Coronary artery (tissue), 2 donors: ENCODE data around the gene ANKRD29.
"Not testable (repeated sequence)": the region's sequence is repeated elsewhere in the genome, so short reads cannot be mapped to it uniquely, and the experiment has no call there.

Experiments
- DNase-seq: peaks from one replicate; pipeline ENCODE4 v3.0.0-alpha.2; 2017; ENCODE audit warnings: low spot score
- H3K27ac ChIP-seq, 2 donors: fragments of 200-600 bp; sonication (generic); one replicate each; pipeline ENCODE4 v1.5.1; 2016 to 2019
- H3K4me3 ChIP-seq: fragments of 200-600 bp; sonication (generic); 2 replicates; pipeline ENCODE4 v1.5.1; 2016; ENCODE audit warnings: mild to moderate bottlenecking, moderate library complexity
- TF ChIP-seq, protein P1 (sequence below): fragments of 200-600 bp; sonication (generic); IDR thresholded peaks from one replicate; pipeline ENCODE4 v1.5.1; 2019; ENCODE audit warnings: antibody characterized with exemption

The ANKRD29 gene

DNA sequence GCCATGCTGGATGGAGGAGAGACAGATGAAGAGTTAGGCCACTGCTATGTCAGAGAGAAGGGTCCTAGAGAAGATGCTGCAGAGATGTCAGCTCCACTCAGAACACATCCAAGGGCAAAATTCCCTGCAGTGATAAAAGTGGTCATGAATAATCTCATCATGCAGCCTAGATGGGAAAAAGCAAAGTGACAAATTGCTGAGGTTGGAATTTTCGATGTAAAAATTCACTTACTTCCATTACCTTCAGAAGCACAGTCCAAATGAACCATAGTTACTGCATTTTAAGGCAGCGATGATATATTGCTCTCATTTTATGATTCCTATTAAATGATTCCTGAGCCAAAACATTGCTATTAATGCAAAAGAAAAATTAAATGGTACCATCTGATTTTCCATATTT, 16.4 kb downstream of the ANKRD29 start:
- H3K4me3 ChIP-seq, result no peak overlapping the region
- no peak for DNase-seq
- no peak overlapping the region for H3K27ac ChIP-seq
- TF ChIP-seq, protein P1, sequence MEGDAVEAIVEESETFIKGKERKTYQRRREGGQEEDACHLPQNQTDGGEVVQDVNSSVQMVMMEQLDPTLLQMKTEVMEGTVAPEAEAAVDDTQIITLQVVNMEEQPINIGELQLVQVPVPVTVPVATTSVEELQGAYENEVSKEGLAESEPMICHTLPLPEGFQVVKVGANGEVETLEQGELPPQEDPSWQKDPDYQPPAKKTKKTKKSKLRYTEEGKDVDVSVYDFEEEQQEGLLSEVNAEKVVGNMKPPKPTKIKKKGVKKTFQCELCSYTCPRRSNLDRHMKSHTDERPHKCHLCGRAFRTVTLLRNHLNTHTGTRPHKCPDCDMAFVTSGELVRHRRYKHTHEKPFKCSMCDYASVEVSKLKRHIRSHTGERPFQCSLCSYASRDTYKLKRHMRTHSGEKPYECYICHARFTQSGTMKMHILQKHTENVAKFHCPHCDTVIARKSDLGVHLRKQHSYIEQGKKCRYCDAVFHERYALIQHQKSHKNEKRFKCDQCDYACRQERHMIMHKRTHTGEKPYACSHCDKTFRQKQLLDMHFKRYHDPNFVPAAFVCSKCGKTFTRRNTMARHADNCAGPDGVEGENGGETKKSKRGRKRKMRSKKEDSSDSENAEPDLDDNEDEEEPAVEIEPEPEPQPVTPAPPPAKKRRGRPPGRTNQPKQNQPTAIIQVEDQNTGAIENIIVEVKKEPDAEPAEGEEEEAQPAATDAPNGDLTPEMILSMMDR, result no peak

DNA sequence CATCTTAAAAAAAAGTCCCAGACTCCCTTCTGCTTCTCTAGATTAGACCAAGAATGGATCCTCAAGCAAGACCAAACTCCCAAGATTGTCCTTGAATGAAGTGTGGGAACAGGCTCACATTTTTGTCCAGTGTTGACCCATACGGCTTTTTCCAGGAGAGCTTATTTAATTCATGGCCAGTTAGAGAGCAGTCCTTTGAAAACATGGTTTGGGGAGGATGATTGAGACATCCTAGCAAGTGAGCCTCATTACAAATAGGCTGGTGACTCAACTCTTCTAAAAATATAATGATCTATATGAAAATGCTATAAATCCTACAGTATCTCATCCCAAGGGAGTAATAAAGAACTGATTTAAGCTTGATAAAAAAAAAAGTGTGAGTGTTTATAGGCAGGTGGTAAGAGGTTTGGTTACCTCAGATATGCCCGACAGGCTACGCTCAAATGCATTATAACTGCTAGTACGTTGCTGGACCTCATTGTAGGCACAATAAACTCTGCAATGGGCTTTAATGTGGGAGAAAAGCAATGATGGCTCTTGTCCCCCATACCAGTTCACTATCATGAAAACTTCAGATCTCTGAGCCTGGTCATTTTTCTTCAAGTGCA, 17.0 kb downstream of the ANKRD29 start:
- Histone ChIP-seq H3K27ac (no peak overlapping the region), H3K4me3 (no peak overlapping the region)
- no peak for DNase-seq
- TF ChIP-seq, protein P1, result no peak

DNA sequence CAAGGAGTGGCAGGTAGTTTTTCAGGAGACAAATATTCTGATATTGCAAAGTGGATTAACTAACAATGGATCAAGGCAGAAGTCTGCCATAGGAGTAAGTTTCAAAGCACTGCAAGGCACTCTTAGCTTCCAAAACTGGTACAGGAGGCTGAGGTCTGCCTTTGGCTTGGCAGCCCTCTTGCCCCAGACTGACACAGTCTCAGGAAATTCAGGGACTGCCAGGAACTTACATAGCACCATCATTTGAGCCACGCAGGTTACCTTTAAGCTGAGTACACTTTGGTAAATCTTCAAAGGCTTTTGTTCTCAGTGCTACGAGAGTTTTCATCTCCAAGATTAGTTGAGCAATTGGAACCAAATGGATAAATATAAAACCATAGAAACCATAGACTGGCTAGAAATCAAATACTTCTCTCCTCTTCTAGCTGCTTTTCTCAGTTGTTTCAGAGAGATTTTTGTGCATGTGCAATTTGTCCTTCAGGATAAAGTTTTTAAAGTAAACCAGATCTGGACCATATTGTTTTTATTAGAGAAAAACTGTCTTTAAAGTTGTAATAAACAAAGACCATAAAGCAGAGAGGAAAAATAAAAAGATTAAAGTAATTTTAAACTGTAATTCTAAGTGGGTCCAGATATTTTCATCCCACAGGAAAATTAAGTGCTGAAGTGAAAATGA, 18.8 kb downstream of the ANKRD29 start:
- Histone ChIP-seq H3K4me3 (no peak overlapping the region), H3K27ac (no peak overlapping the region)
- TF ChIP-seq, protein P1, result no peak
- DNase-seq, result no peak

DNA sequence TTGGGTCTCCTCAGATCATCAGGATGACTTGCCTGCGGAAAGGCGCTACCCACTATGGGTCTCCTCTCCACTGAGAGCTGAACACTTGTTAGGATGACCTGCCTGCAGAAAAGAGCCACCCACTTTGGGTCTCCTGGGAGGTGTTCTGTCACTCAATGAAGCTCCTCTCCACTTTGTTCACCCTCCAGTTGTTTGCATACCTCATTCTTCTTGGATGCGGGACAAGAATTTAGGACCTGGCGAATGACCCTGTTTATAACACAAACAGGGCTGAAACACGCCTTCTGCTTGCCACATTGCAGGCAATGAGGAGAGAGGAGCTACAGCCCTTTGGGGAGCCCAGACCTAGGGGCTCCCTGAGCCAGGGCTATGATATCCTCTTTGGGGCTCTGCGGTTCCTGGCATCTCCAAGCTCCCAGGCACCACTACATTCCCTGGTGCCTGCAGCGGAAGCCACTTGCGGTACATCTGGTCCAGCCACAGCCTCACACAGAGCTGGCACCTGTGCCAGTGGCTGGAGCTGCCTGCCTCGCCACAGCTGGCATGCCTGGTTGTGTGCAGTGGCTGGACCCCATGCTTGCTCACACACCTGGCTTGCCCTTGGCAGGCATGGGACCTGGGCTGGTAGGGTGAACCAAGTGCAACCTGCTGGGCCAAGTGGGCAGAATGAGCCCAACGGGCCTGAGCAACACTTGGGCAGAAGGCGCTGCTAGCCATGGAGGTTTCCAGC, 20.6 kb downstream of the ANKRD29 start:
- TF ChIP-seq, protein P1, result no peak
- no peak overlapping the region for H3K27ac ChIP-seq
- H3K4me3 ChIP-seq, result no peak overlapping the region
- DNase-seq, result no peak

DNA sequence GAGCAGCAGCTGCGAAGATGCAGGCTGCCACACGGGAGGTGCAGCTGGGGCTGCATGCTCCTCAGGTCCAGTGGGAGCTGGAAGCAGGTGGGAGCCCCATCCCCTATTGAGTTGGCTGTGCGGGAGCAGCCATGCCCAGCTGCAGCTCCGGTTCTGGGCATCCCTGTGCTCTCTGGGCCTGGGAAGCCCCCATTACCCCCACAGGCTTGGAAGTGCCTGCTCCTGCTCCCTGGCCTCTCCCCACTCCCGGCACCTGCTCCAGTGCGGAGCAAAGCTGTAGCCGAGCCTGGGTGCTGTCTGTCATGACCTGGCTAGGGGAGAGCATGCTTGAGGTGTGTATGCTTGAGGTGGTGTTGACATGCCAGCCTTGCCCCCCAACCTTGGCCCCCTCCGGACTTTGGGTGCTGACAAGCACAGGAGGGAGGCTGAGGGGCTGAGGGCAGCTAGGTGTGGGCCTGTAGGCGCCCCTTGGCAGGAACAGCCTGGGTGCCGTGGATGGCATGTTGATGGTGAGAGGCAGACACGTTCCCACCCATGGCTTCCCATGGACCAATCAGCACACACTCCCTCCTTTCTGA, 21.5 kb downstream of the ANKRD29 start:
- no peak overlapping the region for H3K27ac ChIP-seq
- TF ChIP-seq, protein P1, result no peak
- no peak for DNase-seq
- no peak overlapping the region for H3K4me3 ChIP-seq

DNA sequence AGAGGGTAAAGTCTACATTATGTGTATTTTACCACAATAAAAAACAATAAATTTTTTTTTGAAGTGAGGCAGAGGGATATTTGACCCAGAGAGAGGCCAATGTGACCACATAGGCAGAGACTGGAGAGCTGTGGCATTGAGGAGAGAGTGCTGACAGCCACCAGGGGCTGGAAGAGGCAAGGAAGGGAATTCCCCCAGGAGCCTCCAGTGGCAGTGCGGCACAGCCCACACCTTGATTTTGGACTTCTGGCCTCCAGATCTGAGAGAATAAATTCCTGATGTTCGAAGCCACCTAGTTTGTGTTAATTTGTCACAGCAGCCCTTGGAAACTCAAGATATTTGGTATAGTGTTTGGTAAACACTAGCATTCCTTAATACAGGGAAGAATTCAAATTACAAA, 22.7 kb downstream of the ANKRD29 start:
- TF ChIP-seq, protein P1, result no peak
- DNase-seq, result no peak
- Histone ChIP-seq H3K4me3 (no peak overlapping the region), H3K27ac (no peak overlapping the region)

DNA sequence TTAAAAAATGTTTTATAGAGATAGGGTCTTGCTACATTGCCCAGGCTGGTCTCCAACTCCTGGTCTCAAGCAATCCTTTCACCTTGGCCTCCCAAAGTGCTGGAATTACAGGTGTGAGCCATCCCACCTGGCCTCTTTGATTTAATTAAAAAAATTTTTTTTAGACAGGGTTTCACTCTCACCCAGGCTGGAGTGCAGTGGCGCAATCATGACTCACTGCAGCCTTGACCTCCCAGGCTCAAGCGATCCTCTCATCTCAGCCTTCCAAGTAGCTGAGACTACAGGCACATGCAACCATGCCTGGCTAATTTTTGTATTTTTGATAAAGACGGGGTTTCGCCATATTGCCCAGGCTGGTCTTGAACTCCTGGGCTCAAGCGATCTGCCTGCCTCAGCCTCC, 26.3 kb downstream of the ANKRD29 start:
- H3K4me3 ChIP-seq, H3K27ac ChIP-seq, DNase-seq: not testable (repeated sequence)
